Mucosa of descending colon (tissue), 3 donors: ENCODE data around the gene PCDH9. TPM values are rescaled to one million over a fixed set of nuclear protein-coding genes. Genes with fewer than 3 reads are reported as not detected.

Source experiments
- ATAC-seq: fragments of 200-7000 bp; cut with Tn5 transposase; one replicate; pipeline ENCODE4 v1.9.1; 2020; ENCODE audit warnings: mild to moderate bottlenecking, moderate library complexity
- DNase-seq, 3 donors: peaks; one replicate each; pipeline ENCODE4 v3.0.0-alpha.2; 2020
- H3K36me3 ChIP-seq: fragments of 200-600 bp; one replicate; pipeline ENCODE4 v1.8.0; 2021; ENCODE audit warnings: low read depth, mild to moderate bottlenecking
- H3K4me1 ChIP-seq: fragments of 200-600 bp; one replicate; pipeline ENCODE4 v1.8.0; 2021; ENCODE audit warnings: low read depth, mild to moderate bottlenecking
- H3K4me3 ChIP-seq: fragments of 200-600 bp; one replicate; pipeline ENCODE4 v1.8.0; 2021; ENCODE audit warnings: mild to moderate bottlenecking
- H3K9me3 ChIP-seq: fragments of 200-600 bp; one replicate; pipeline ENCODE4 v1.8.0; 2021; ENCODE audit warnings: mild to moderate bottlenecking
- intact Hi-C, 2 donors: fragments of 100-400 bp; cut with DNase I in 1 of 2; cut with micrococcal nuclease in 1 of 2; formaldehyde crosslinking; loops; one replicate each; pipeline versions ENCODE4 v1.11.0 to v1.11.1; 2022; cut with DNase I, micrococcal nuclease
- total RNA-seq, 3 donors: library from RNA; stranded (reverse); fragmentation: NEBNext Ultra II Directional in 2 of 3; extraction: Animal tissue kit (Norgen Biotek cat#: 25700) in 2 of 3; gene quantifications; one replicate each; pipeline versions ENCODE4 v1.2.1 to v1.2.4, GENCODE V29; 2021 to 2023
- TF ChIP-seq, protein P1 (sequence below): fragments of 200-600 bp; IDR thresholded peaks from one replicate; pipeline ENCODE4 v1.8.0; 2022; ENCODE audit warnings: antibody characterized with exemption, mild to moderate bottlenecking
- donor health status: DM: no; HTN: no; CAD: no; lungs with moderate emphysema.
- donor health status: DM: no; HTN: no; CAD: no.
- donor health status: DM: no; HTN: yes; CAD: no.

Gene PCDH9
- total RNA-seq, 3 donors from 2014 or later: 0.58 to 5.0 (median 0.80) TPM

DNA sequence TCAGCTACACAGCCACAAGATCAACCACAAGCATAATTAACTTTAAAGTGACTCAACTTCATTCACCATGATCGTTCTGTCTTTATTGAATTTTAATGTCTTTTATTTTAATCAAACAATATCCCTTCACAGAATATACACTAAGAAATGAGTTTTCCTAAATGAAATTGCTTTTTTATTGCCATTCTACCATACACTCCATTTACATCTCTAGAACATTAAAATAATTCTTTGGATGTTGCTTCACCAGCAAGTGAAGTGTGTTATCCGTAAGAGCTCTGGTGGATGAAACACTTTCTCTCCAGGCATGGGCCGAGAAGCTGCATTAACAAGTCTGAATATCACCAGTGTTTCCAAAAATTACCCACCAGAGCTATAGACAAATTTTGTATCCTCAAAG is 789.2 kb downstream of the PCDH9 start:
- ATAC-seq (no peak), DNase-seq (no peak)
- H3K36me3 ChIP-seq: no peaks in the 10 kb centered on the region
- intact Hi-C loops: no loop called here
- TF ChIP-seq, protein P1, sequence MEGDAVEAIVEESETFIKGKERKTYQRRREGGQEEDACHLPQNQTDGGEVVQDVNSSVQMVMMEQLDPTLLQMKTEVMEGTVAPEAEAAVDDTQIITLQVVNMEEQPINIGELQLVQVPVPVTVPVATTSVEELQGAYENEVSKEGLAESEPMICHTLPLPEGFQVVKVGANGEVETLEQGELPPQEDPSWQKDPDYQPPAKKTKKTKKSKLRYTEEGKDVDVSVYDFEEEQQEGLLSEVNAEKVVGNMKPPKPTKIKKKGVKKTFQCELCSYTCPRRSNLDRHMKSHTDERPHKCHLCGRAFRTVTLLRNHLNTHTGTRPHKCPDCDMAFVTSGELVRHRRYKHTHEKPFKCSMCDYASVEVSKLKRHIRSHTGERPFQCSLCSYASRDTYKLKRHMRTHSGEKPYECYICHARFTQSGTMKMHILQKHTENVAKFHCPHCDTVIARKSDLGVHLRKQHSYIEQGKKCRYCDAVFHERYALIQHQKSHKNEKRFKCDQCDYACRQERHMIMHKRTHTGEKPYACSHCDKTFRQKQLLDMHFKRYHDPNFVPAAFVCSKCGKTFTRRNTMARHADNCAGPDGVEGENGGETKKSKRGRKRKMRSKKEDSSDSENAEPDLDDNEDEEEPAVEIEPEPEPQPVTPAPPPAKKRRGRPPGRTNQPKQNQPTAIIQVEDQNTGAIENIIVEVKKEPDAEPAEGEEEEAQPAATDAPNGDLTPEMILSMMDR: no peak
- no peaks in the 10 kb centered on the region for H3K4me1 ChIP-seq
- no peak overlapping the region for H3K4me3 ChIP-seq
- H3K9me3 ChIP-seq: no peaks in the 10 kb centered on the region

DNA sequence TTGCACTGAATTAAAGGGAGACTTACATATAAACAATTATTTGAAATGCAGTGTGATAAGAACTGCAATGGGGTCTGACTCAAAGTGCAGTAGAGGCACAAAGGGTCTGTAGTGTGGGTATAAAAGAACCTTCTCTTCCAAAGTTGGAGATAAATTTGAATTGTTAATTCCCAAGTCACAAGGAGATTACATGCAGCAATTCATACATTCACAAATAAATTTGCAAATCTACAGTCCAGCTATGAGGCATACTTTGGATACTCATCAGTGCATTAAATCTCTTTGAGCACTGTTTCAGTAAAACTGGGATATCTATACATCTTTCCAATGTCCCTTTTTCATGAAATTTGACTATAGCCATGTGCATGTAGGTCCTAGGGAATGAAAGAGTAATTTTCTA is 799.4 kb downstream of the PCDH9 start:
- intact Hi-C loops: no loop called here
- H3K4me1 ChIP-seq: no peaks in the 10 kb centered on the region
- H3K36me3 ChIP-seq: no peaks in the 10 kb centered on the region
- DNase-seq: no peak
- no peaks in the 10 kb centered on the region for H3K9me3 ChIP-seq
- TF ChIP-seq, protein P1: no peak
- H3K4me3 ChIP-seq: no peak overlapping the region
- ATAC-seq: no peak

DNA sequence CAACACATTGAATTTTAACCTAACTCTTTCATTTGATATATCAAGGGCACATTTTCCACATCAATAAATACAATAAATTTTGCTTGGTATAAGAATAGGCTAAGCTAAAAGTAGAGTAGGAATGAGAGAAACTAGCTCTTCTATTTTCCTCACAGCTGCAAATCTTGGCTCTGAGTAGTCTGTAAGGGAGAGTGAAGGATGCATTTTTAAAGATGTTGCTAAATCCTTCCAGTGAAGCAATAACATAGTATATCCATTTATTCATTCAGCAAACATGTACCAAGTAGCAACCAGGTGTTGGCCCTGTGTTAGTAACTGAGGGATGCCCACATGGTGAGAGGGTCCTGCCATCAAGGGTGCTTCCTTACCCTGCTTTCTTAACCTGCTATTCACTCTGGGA is 799.9 kb downstream of the PCDH9 start:
- no peaks in the 10 kb centered on the region for H3K36me3 ChIP-seq
- intact Hi-C loops: no loop called here
- TF ChIP-seq, protein P1: no peak
- DNase-seq (no peak), ATAC-seq (no peak)
- no peak overlapping the region for H3K4me3 ChIP-seq
- no peaks in the 10 kb centered on the region for H3K9me3 ChIP-seq
- H3K4me1 ChIP-seq: no peaks in the 10 kb centered on the region

DNA sequence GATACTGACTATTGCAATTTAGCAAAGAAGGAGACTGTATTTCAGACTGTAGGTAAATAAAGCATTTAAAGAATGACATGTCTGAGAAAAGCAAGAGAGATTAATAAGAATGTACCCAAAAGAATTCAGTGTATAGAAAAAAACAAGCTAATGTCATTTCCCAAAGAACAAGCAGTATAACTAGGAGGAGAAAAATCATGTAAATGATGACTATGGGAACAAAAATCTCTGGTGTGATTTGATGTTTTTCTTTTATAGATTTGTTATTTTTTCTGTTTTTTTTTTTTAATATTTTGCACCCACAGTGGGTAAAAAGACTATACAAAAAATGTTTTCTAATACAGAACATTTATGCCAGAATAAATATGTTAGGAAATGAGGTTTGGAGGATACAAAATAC is 801.0 kb downstream of the PCDH9 start:
- H3K9me3 ChIP-seq: no peaks in the 10 kb centered on the region
- H3K4me1 ChIP-seq: no peaks in the 10 kb centered on the region
- DNase-seq: no peak
- ATAC-seq: no peak
- intact Hi-C loops: no loop called here
- TF ChIP-seq, protein P1: no peak
- no peaks in the 10 kb centered on the region for H3K36me3 ChIP-seq
- no peak overlapping the region for H3K4me3 ChIP-seq

DNA sequence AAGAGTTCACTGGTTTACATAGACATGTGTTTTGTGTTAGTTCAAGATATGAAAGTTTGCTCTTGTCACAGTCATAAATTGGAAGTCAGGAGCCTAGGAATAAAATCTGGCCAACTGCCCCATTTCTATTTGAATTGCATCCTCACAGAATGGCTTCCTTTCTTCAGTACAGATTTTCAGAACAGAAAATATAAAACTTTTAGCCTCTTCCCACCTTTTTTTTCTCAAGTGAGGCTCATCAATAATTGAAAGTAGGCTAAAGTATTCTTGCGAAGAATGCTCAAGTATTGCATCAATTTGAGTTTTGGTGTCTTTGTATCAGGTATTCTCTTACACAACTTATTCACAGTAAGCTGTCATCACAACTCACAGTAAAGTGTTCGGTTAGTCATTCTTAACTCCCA is 802.7 kb downstream of the PCDH9 start:
- no peaks in the 10 kb centered on the region for H3K36me3 ChIP-seq
- intact Hi-C loops: no loop called here
- no peak overlapping the region for H3K4me3 ChIP-seq
- TF ChIP-seq, protein P1: no peak
- H3K9me3 ChIP-seq: no peaks in the 10 kb centered on the region
- H3K4me1 ChIP-seq: no peaks in the 10 kb centered on the region
- DNase-seq (no peak), ATAC-seq (no peak)

DNA sequence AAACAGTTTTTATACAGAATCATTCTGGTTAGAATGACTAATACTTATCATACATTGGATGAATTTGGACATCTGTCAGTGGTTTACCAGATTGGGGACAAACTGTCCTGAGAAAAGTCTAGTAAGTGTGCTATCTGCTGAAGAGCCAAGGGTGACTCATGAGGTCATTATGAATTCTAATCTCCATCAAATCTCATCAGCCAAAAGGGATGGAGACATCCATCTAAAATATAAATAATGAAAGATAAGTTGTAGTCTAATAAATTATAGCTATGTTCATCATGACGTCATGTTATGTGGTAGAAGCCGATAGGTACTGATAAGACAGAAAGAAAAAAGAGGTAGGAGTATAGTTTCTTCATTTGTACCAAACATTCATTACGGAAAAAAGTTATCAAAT is 804.4 kb downstream of the PCDH9 start:
- DNase-seq (no peak), ATAC-seq (no peak)
- Histone ChIP-seq H3K36me3 (no peaks in the 10 kb centered on the region), H3K4me3 (no peak overlapping the region), H3K4me1 (no peaks in the 10 kb centered on the region), H3K9me3 (no peaks in the 10 kb centered on the region)
- intact Hi-C loops: no loop called here
- TF ChIP-seq, protein P1: no peak
